Right lobe of liver (tissue), 6 donors: ENCODE data around the gene UNC13B. TPM values are rescaled to one million over a fixed set of nuclear protein-coding genes. Genes with fewer than 3 reads are reported as not detected.

Experiments
- ATAC-seq, 4 donors: fragments of 200-7000 bp; cut with Tn5 transposase; one replicate each; pipeline ENCODE4 v1.9.1; 2020; ENCODE audit warnings: mild to moderate bottlenecking in 4 of 4, moderate library complexity in 4 of 4
- DNase-seq, 3 donors: peaks; one replicate each; pipeline ENCODE4 v3.0.0-alpha.2; 2020
- H3K27ac ChIP-seq, 3 donors: fragments of 200-600 bp; one replicate each; pipeline ENCODE4 v1.8.0; 2022
- H3K27me3 ChIP-seq, 2 donors: fragments of 200-600 bp; one replicate each; pipeline ENCODE4 v1.8.0; 2022
- H3K36me3 ChIP-seq, 4 donors: fragments of 200-600 bp; sonication (generic) in 1 of 4; one replicate each; pipeline versions ENCODE4 v1.5.1 to v1.8.0; 2017 to 2022; ENCODE audit warnings: control low read depth in 1 of 4
- H3K4me1 ChIP-seq, 4 donors: fragments of 200-600 bp; sonication (generic) in 1 of 4; one replicate each; pipeline versions ENCODE4 v1.5.1 to v1.8.0; 2017 to 2022; ENCODE audit warnings: control low read depth in 1 of 4
- H3K4me3 ChIP-seq, 3 donors: fragments of 200-600 bp; one replicate each; pipeline ENCODE4 v1.8.0; 2022
- H3K9me3 ChIP-seq, 4 donors: fragments of 200-600 bp; sonication (generic) in 1 of 4; one replicate each; pipeline versions ENCODE4 v1.5.1 to v1.8.0; 2017 to 2022; ENCODE audit warnings: control low read depth in 1 of 4
- CTCF ChIP-seq, 4 donors: fragments of 200-600 bp in 3 of 4; fragments of 450-650 bp in 1 of 4; IDR thresholded peaks; one replicate each; pipeline versions ENCODE4 v1.5.1 to v1.8.0; 2016 to 2022; ENCODE audit warnings: antibody characterized with exemption in 4 of 4, mild to moderate bottlenecking in 2 of 4
- POLR2A ChIP-seq: fragments of 450-650 bp; IDR thresholded peaks from one replicate; pipeline ENCODE4 v1.6.1; 2017; ENCODE audit warnings: antibody characterized with exemption, mild to moderate bottlenecking
- WGBS: methylation state at CpG from one replicate; pipeline ENCODE4 v1.1.6; 2018; ENCODE audit warnings: low coverage, low lambda C conversion rate; ENCODE audit not compliant: insufficient coverage; ENCODE audit errors: missing lambda C conversion rate; 5-methylcytosine and 5-hydroxymethylcytosine counted together
- intact Hi-C, 2 donors: fragments of 100-400 bp; cut with DNase I; formaldehyde crosslinking; loops; one replicate each; pipeline versions ENCODE4 v1.11.2 to v1.14.1; 2022
- total RNA-seq, 6 experiments: library from RNA; depleted of rRNA in 2 of 6; stranded (reverse); fragments of >200 nt in 2 of 6; fragmentation: NEBNext Ultra II Directional in 3 of 6; extraction: Animal tissue kit (Norgen Biotek cat#: 25700) in 3 of 6; gene quantifications; one replicate each; pipeline versions ENCODE4 v1.1.0 to v1.2.4, GENCODE V29; 2016 to 2023
- donor health status: DM: no; HTN: yes; CAD: no.
- donor health status: DM: no; HTN: no; CAD: no.
- donor health status: DM: no; HTN: no; CAD: no.
- donor health status: DM: no; HTN: yes; CAD: no.
- donor health status: DM: no; HTN: yes; CAD: no.

The UNC13B gene
- total RNA-seq, 6 experiments from 2014 or later, result 14.5 to 23.0 (median 20.7) TPM

- intact Hi-C loops, result no loop called here
- H3K9me3 ChIP-seq, result no peaks in the 10 kb centered on the region
- 89% methylated on average over 6 of the region's 6 CpGs for WGBS
- ATAC-seq (no peak), DNase-seq (no peak)
- no peaks in the 10 kb centered on the region for H3K27me3 ChIP-seq
- no peaks in the 10 kb centered on the region for H3K4me1 ChIP-seq
- no peak overlapping the region for H3K4me3 ChIP-seq
- no peaks in the 10 kb centered on the region for H3K36me3 ChIP-seq
- TF ChIP-seq CTCF (IDR thresholded peaks at IDR 0.05) (no peak), POLR2A (no peak)
- H3K27ac ChIP-seq, result no peak overlapping the region
Observed at GRCh38 chr9:35220659-35221338, 59.0 kb downstream of the UNC13B start.

- 100% methylated on average over 2 of the region's 5 CpGs for WGBS
- intact Hi-C loops, result no loop called here
- ATAC-seq (no peak), DNase-seq (no peak)
- H3K4me3 ChIP-seq, result no peak overlapping the region
- no peaks in the 10 kb centered on the region for H3K36me3 ChIP-seq
- H3K4me1 ChIP-seq, result peaks cover 0 to 29% (median 7%) of the 10 kb centered on the region in 4 donors
- H3K27ac ChIP-seq, result no peak overlapping the region
- TF ChIP-seq POLR2A, result no peak
- TF ChIP-seq CTCF (IDR thresholded peaks at IDR 0.05), result no peak
- H3K27me3 ChIP-seq, result no peaks in the 10 kb centered on the region
- H3K9me3 ChIP-seq, result no peaks in the 10 kb centered on the region
Observed at GRCh38 chr9:35225677-35226076, 63.9 kb downstream of the UNC13B start.

- H3K4me1 ChIP-seq, result peaks cover 0 to 29% (median 7%) of the 10 kb centered on the region in 4 donors
- TF ChIP-seq CTCF (IDR thresholded peaks at IDR 0.05), result no peak
- no peak for TF ChIP-seq POLR2A
- no peaks in the 10 kb centered on the region for H3K9me3 ChIP-seq
- intact Hi-C loops, result no loop called here
- no peak for ATAC-seq
- no peaks in the 10 kb centered on the region for H3K27me3 ChIP-seq
- H3K27ac ChIP-seq, result no peak overlapping the region
- 82% methylated on average over 3 of the region's 3 CpGs for WGBS
- DNase-seq, result no peak
- H3K36me3 ChIP-seq, result no peaks in the 10 kb centered on the region
- H3K4me3 ChIP-seq, result no peak overlapping the region
Observed at GRCh38 chr9:35226651-35227050, 64.8 kb downstream of the UNC13B start.

- no peaks in the 10 kb centered on the region for H3K9me3 ChIP-seq
- no peaks in the 10 kb centered on the region for H3K36me3 ChIP-seq
- no peaks in the 10 kb centered on the region for H3K27me3 ChIP-seq
- H3K4me1 ChIP-seq, result peaks cover 0 to 29% (median 7%) of the 10 kb centered on the region in 4 donors
- no peak overlapping the region for H3K27ac ChIP-seq
- peak; percentile 65 to 83 (median 77) for ATAC-seq
- intact Hi-C loops, result no loop called here
- WGBS, result 33% methylated on average over 3 of the region's 3 CpGs
- no peak for TF ChIP-seq POLR2A
- no peak for TF ChIP-seq CTCF (IDR thresholded peaks at IDR 0.05)
- DNase-seq, result no peak
- H3K4me3 ChIP-seq, result no peak overlapping the region
Observed at GRCh38 chr9:35227284-35227683, 65.5 kb downstream of the UNC13B start.
